GM23338 (cell line): ENCODE results near the gene UHRF1. TPM values are rescaled to one million over a fixed set of nuclear protein-coding genes. Genes with fewer than 3 reads are reported as not detected.
"Not testable (repeated sequence)": the region's sequence is repeated elsewhere in the genome, so short reads cannot be mapped to it uniquely, and the experiment has no call there.

Experiments used
- ATAC-seq: fragments of 200-7000 bp; cut with Tn5 transposase; 3 replicates; pipeline ENCODE4 v1.9.1; 2020
- DNase-seq: peaks from one replicate; pipeline ENCODE4 v3.0.0-alpha.2; 2015; ENCODE audit warnings: low spot score
- H2AFZ ChIP-seq: fragments of 200-600 bp; sonication (generic); 2 replicates; pipeline ENCODE4 v1.8.0; 2016; ENCODE audit warnings: antibody characterized with exemption, mild to moderate bottlenecking, moderate library complexity
- H3F3A ChIP-seq: fragments of 200-600 bp; sonication (generic); replicated peaks from 2 replicates; pipeline ENCODE4 v1.8.0; 2017; ENCODE audit warnings: antibody characterized with exemption, mixed run types, low read depth
- H3K27ac ChIP-seq: fragments of 200-600 bp; sonication (generic); 2 replicates; pipeline ENCODE4 v1.6.1; 2016; ENCODE audit warnings: low read depth
- H3K27me3 ChIP-seq: fragments of 200-600 bp; sonication (generic); 2 replicates; pipeline ENCODE4 v1.8.0; 2016; ENCODE audit warnings: mild to moderate bottlenecking, mixed run types, moderate library complexity; ENCODE audit not compliant: insufficient read depth
- H3K36me3 ChIP-seq: fragments of 200-600 bp; sonication (generic); 2 replicates; pipeline ENCODE4 v1.8.0; 2016; ENCODE audit warnings: mild to moderate bottlenecking; ENCODE audit not compliant: insufficient read depth
- H3K4me1 ChIP-seq: fragments of 200-600 bp; sonication (generic); 2 replicates; pipeline ENCODE4 v1.8.0; 2016; ENCODE audit warnings: mild to moderate bottlenecking, moderate library complexity; ENCODE audit not compliant: insufficient read depth
- H3K4me2 ChIP-seq: fragments of 200-600 bp; sonication (generic); 2 replicates; pipeline ENCODE4 v1.7.1; 2017; ENCODE audit warnings: mixed run types
- H3K4me3 ChIP-seq: fragments of 200-600 bp; sonication (generic); 2 replicates; pipeline ENCODE4 v1.6.1; 2016; ENCODE audit warnings: mixed run types
- H3K79me2 ChIP-seq: fragments of 200-600 bp; sonication (generic); replicated peaks from 2 replicates; pipeline ENCODE4 v1.8.0; 2017; ENCODE audit warnings: mild to moderate bottlenecking; ENCODE audit not compliant: insufficient read depth
- H3K9me2 ChIP-seq: fragments of 200-600 bp; sonication (generic); 2 replicates; pipeline ENCODE4 v1.8.0; 2017; ENCODE audit not compliant: insufficient read depth
- H4K20me1 ChIP-seq: fragments of 200-600 bp; sonication (generic); replicated peaks from 2 replicates; pipeline ENCODE4 v1.8.0; 2017; ENCODE audit warnings: mild to moderate bottlenecking; ENCODE audit not compliant: insufficient read depth
- H3K27ac Mint-ChIP-seq: 2 replicates; pipeline ENCODE4 v1.8.0; 2020; ENCODE audit warnings: inconsistent platforms, mild to moderate bottlenecking, moderate library complexity, mixed read lengths
- H3K27me3 Mint-ChIP-seq: 3 replicates; pipeline ENCODE4 v1.8.0; 2022; ENCODE audit warnings: low read depth, mild to moderate bottlenecking, moderate library complexity, mixed read lengths, inconsistent platforms; ENCODE audit not compliant: insufficient read depth, poor library complexity
- H3K36me3 Mint-ChIP-seq: 3 replicates; pipeline ENCODE4 v1.8.0; 2021; ENCODE audit warnings: low read depth, mild to moderate bottlenecking, inconsistent platforms, moderate library complexity, mixed read lengths
- H3K4me1 Mint-ChIP-seq: 3 replicates; pipeline ENCODE4 v1.8.0; 2020; ENCODE audit warnings: mild to moderate bottlenecking, inconsistent platforms, mixed read lengths
- H3K4me3 Mint-ChIP-seq: 3 replicates; pipeline ENCODE4 v1.8.0; 2021; ENCODE audit warnings: moderate library complexity, mild to moderate bottlenecking, inconsistent platforms, mixed read lengths
- H3K9me3 Mint-ChIP-seq: 3 replicates; pipeline ENCODE4 v1.8.0; 2020; ENCODE audit warnings: moderate library complexity, mild to moderate bottlenecking, inconsistent platforms, mixed read lengths
- CREB1 ChIP-seq: fragments of 250-450 bp; sonication (Bioruptor Pico); IDR thresholded peaks from 2 replicates; pipeline ENCODE4 v1.5.0; 2020; ENCODE audit warnings: low read depth, mild to moderate bottlenecking, moderate library complexity
- STAT1 ChIP-seq: IDR thresholded peaks from one replicate; pipeline ENCODE4 v1.6.1; 2016; ENCODE audit warnings: antibody characterized with exemption; ENCODE audit not compliant: unreplicated experiment
- ZNF114 ChIP-seq: fragments of 250-450 bp; sonication (Bioruptor Pico); IDR thresholded peaks from 2 replicates; pipeline ENCODE4 v1.5.0; 2020; ENCODE audit warnings: mild to moderate bottlenecking, moderate library complexity
- polyA plus RNA-seq: library from polyadenylated mRNA; unstranded; fragments of >200 nt; fragmentation: Nextera tagmentation; extraction: Ambion mirVana; gene quantifications from 2 replicates; pipeline ENCODE4 v1.2.1, GENCODE V29; 2016
- total RNA-seq: library from RNA; depleted of rRNA; stranded (reverse); fragments of >200 nt; shearing (Covaris generic); gene quantifications from 2 replicates; pipeline ENCODE4 v1.2.3, GENCODE V29; 2014
- TF ChIP-seq, protein P1 (sequence below): fragments of 250-450 bp; sonication (Bioruptor Pico); IDR thresholded peaks from 2 replicates; pipeline ENCODE4 v1.5.0; 2020; ENCODE audit warnings: mild to moderate bottlenecking, moderate library complexity
- TF ChIP-seq, protein P2 (sequence below): IDR thresholded peaks from one replicate; pipeline ENCODE4 v1.6.1; 2018; ENCODE audit warnings: antibody characterized with exemption; ENCODE audit not compliant: unreplicated experiment
- TF ChIP-seq, protein P3 (sequence below): IDR thresholded peaks from 2 replicates; pipeline ENCODE4 v1.6.1; 2016; ENCODE audit warnings: antibody characterized with exemption

The UHRF1 gene
- total and polyA plus RNA-seq, 2 experiments from 2014 or later, result 20.3 to 45.7 TPM

- Mint-ChIP-seq H3K27me3 (peaks cover 11% of the 10 kb centered on the region), H3K4me1 (peaks cover 3% of the 10 kb centered on the region; the same call in 1 of the 3 replicates), H3K4me3 (no peak overlapping the region), H3K9me3 (no peaks in the 10 kb centered on the region; the same call in 2 of the 3 replicates), H3K36me3 (peaks cover 73% of the 10 kb centered on the region), H3K27ac (no peak overlapping the region)
- Histone ChIP-seq H3K4me1 (no peaks in the 10 kb centered on the region), H3K27ac (no peak overlapping the region), H3F3A (no peaks in the 10 kb centered on the region), H3K79me2 (no peaks in the 10 kb centered on the region), H3K4me3 (no peak overlapping the region), H3K27me3 (no peaks in the 10 kb centered on the region), H4K20me1 (no peaks in the 10 kb centered on the region), H3K36me3 (peaks cover 22% of the 10 kb centered on the region), H3K4me2 (no peak overlapping the region), H3K9me2 (no peaks in the 10 kb centered on the region), H2AFZ (no peak overlapping the region)
- ATAC-seq (no peak), DNase-seq (no peak)
- TF ChIP-seq CREB1 (no peak), ZNF114 (no peak), STAT1 (no peak)
- TF ChIP-seq, protein P1, sequence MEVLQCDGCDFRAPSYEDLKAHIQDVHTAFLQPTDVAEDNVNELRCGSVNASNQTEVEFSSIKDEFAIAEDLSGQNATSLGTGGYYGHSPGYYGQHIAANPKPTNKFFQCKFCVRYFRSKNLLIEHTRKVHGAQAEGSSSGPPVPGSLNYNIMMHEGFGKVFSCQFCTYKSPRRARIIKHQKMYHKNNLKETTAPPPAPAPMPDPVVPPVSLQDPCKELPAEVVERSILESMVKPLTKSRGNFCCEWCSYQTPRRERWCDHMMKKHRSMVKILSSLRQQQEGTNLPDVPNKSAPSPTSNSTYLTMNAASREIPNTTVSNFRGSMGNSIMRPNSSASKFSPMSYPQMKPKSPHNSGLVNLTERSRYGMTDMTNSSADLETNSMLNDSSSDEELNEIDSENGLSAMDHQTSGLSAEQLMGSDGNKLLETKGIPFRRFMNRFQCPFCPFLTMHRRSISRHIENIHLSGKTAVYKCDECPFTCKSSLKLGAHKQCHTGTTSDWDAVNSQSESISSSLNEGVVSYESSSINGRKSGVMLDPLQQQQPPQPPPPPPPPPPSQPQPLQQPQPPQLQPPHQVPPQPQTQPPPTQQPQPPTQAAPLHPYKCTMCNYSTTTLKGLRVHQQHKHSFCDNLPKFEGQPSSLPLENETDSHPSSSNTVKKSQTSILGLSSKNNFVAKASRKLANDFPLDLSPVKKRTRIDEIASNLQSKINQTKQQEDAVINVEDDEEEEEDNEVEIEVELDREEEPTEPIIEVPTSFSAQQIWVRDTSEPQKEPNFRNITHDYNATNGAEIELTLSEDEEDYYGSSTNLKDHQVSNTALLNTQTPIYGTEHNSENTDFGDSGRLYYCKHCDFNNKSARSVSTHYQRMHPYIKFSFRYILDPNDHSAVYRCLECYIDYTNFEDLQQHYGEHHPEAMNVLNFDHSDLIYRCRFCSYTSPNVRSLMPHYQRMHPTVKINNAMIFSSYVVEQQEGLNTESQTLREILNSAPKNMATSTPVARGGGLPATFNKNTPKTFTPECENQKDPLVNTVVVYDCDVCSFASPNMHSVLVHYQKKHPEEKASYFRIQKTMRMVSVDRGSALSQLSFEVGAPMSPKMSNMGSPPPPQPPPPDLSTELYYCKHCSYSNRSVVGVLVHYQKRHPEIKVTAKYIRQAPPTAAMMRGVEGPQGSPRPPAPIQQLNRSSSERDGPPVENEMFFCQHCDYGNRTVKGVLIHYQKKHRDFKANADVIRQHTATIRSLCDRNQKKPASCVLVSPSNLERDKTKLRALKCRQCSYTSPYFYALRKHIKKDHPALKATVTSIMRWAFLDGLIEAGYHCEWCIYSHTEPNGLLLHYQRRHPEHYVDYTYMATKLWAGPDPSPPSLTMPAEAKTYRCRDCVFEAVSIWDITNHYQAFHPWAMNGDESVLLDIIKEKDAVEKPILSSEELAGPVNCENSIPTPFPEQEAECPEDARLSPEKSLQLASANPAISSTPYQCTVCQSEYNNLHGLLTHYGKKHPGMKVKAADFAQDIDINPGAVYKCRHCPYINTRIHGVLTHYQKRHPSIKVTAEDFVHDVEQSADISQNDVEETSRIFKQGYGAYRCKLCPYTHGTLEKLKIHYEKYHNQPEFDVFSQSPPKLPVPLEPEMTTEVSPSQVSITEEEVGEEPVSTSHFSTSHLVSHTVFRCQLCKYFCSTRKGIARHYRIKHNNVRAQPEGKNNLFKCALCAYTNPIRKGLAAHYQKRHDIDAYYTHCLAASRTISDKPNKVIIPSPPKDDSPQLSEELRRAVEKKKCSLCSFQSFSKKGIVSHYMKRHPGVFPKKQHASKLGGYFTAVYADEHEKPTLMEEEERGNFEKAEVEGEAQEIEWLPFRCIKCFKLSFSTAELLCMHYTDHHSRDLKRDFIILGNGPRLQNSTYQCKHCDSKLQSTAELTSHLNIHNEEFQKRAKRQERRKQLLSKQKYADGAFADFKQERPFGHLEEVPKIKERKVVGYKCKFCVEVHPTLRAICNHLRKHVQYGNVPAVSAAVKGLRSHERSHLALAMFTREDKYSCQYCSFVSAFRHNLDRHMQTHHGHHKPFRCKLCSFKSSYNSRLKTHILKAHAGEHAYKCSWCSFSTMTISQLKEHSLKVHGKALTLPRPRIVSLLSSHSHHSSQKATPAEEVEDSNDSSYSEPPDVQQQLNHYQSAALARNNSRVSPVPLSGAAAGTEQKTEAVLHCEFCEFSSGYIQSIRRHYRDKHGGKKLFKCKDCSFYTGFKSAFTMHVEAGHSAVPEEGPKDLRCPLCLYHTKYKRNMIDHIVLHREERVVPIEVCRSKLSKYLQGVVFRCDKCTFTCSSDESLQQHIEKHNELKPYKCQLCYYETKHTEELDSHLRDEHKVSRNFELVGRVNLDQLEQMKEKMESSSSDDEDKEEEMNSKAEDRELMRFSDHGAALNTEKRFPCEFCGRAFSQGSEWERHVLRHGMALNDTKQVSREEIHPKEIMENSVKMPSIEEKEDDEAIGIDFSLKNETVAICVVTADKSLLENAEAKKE (CRISPR knock-in tag), result no peak
- TF ChIP-seq, protein P2, sequence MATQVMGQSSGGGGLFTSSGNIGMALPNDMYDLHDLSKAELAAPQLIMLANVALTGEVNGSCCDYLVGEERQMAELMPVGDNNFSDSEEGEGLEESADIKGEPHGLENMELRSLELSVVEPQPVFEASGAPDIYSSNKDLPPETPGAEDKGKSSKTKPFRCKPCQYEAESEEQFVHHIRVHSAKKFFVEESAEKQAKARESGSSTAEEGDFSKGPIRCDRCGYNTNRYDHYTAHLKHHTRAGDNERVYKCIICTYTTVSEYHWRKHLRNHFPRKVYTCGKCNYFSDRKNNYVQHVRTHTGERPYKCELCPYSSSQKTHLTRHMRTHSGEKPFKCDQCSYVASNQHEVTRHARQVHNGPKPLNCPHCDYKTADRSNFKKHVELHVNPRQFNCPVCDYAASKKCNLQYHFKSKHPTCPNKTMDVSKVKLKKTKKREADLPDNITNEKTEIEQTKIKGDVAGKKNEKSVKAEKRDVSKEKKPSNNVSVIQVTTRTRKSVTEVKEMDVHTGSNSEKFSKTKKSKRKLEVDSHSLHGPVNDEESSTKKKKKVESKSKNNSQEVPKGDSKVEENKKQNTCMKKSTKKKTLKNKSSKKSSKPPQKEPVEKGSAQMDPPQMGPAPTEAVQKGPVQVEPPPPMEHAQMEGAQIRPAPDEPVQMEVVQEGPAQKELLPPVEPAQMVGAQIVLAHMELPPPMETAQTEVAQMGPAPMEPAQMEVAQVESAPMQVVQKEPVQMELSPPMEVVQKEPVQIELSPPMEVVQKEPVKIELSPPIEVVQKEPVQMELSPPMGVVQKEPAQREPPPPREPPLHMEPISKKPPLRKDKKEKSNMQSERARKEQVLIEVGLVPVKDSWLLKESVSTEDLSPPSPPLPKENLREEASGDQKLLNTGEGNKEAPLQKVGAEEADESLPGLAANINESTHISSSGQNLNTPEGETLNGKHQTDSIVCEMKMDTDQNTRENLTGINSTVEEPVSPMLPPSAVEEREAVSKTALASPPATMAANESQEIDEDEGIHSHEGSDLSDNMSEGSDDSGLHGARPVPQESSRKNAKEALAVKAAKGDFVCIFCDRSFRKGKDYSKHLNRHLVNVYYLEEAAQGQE, result no peak
- TF ChIP-seq, protein P3, sequence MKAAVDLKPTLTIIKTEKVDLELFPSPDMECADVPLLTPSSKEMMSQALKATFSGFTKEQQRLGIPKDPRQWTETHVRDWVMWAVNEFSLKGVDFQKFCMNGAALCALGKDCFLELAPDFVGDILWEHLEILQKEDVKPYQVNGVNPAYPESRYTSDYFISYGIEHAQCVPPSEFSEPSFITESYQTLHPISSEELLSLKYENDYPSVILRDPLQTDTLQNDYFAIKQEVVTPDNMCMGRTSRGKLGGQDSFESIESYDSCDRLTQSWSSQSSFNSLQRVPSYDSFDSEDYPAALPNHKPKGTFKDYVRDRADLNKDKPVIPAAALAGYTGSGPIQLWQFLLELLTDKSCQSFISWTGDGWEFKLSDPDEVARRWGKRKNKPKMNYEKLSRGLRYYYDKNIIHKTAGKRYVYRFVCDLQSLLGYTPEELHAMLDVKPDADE, result no peak
Measured at GRCh38 chr19:4952945-4953344, 43.6 kb downstream of the UHRF1 start.

GRCh38 chr19:4954320-4955149, 45.2 kb downstream of the UHRF1 start:
- H3K27ac Mint-ChIP-seq, result peak overlapping the region; percentile 83
- H3K79me2 ChIP-seq, result not testable (repeated sequence)

More at GRCh38 chr19:4954320-4955149, 45.2 kb downstream of the UHRF1 start:
- not testable (repeated sequence) for H2AFZ ChIP-seq, H3K4me2 ChIP-seq, H4K20me1 ChIP-seq, DNase-seq, H3K4me3 ChIP-seq, H3K4me1 Mint-ChIP-seq, H3K4me1 ChIP-seq, H3K4me3 Mint-ChIP-seq, ATAC-seq, H3F3A ChIP-seq, H3K9me3 Mint-ChIP-seq, H3K27me3 ChIP-seq, H3K9me2 ChIP-seq
- Histone ChIP-seq H3K27ac (0 out of 2 replicates have a peak overlapping the region, but pooled peaks have one; percentile 45), H3K36me3 (0 out of 2 replicates have a peak, but pooled peaks cover 15% of the 10 kb centered on the region)
- peaks cover 14% of the 10 kb centered on the region for H3K27me3 Mint-ChIP-seq
- H3K36me3 Mint-ChIP-seq, result peaks cover 67% of the 10 kb centered on the region
